Measurements from ENCODE around the gene CST9.

DNA sequence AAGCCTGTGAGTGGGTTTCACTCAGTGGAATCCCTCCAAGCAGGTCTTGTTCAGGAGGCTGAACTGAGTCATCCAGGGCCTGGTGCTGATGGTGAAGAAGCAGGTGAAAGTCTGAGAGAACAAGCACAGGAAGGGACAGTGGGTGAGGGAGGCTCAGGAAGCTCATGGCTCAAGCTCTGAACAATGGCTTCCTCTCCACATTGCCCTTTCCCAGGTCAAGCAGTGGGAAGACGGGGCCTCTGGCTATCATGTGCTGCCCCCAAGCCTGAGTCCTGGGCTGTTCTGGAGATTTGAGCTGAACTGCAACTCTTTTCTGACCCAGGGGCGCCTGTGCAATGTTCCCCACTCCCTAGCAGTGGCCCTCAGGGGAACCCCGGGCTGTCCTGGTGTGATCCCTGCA is 40.8 kb downstream of the CST9 start:
- TF ChIP-seq, protein P1, sequence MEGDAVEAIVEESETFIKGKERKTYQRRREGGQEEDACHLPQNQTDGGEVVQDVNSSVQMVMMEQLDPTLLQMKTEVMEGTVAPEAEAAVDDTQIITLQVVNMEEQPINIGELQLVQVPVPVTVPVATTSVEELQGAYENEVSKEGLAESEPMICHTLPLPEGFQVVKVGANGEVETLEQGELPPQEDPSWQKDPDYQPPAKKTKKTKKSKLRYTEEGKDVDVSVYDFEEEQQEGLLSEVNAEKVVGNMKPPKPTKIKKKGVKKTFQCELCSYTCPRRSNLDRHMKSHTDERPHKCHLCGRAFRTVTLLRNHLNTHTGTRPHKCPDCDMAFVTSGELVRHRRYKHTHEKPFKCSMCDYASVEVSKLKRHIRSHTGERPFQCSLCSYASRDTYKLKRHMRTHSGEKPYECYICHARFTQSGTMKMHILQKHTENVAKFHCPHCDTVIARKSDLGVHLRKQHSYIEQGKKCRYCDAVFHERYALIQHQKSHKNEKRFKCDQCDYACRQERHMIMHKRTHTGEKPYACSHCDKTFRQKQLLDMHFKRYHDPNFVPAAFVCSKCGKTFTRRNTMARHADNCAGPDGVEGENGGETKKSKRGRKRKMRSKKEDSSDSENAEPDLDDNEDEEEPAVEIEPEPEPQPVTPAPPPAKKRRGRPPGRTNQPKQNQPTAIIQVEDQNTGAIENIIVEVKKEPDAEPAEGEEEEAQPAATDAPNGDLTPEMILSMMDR (IDR thresholded peaks at IDR 0.05) = no peak
- TF ChIP-seq POLR2A (IDR thresholded peaks at IDR 0.05) = no peak
